ENCODE data around the gene MORC4.
A peak's percentile ranks its signal among the peaks of the same experiment; 100 is the strongest.

Gene MORC4

GRCh38 chrX:106952988-106953387 lies 47.0 kb downstream of the MORC4 start:
- no peak for DNase-seq

GRCh38 chrX:106952538-106952937 lies 47.5 kb downstream of the MORC4 start:
- no peak for DNase-seq

DNA sequence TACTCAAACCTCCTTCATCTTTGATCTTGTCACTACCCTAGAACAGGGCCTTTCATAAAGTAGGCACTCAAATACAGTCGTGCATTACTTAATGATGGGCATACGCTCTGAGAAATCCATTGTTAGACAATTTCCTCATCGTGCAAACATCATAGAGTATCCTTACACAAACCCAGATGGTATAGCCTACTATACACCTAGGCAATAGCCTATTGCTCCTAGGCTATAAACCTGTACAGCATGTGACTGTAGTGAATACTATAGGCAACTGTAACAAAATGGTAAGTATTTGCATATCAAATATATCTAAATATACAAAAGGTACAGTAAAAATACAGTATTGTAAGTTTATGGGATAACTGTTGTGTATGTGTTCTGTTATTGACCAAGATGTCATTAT lies 47.9 kb downstream of the MORC4 start:
- DNase-seq, result no peak

DNA sequence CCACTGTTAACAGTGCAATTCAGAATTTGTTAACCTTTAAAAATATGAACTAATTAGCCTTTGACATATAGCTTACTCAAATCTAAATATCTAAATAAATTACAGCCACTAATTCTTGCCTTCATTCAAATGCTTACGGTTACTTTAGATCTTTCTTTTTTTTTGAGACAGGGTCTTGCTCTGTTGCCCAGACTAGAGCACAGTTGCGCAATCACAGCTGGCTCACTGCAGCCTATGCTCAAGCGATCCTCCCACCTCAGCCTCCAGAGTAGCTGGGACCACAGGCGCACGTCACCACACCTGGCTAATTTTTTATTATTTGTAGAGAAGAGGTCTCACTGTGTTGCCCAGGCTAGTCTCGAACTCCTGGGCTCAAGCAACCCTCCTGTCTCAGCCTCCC lies 48.8 kb downstream of the MORC4 start:
- DNase-seq, result no peak

- DNase-seq, result no peak
Measured at GRCh38 chrX:106950381-106950780, 49.6 kb downstream of the MORC4 start.

GRCh38 chrX:106949366-106949765 lies 50.6 kb downstream of the MORC4 start:
- DNase-seq, result no peak

- DNase-seq, result no peak
Measured at GRCh38 chrX:106948641-106949040, 51.4 kb downstream of the MORC4 start.

- no peak for DNase-seq
Measured at GRCh38 chrX:106946464-106946863, 53.5 kb downstream of the MORC4 start.

DNA sequence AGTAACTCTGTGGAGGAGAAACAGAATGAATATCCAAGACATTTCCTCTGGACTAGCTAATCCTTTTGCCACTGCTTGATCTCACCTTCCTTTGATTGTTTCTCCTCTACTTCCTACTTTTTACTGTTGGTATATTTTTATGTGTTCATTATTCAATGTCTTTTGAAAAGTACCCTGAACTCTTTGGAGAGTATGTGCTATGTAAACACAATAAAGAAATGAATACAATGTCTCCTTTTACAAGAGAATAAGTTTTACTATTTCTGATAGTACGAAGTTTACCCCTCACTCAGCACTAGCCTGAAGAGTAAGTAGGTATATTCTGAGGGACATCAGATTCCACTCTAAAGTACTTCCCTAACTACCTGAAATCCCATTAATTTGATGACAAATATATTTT lies 59.9 kb downstream of the MORC4 start:
- no peak for DNase-seq

DNA sequence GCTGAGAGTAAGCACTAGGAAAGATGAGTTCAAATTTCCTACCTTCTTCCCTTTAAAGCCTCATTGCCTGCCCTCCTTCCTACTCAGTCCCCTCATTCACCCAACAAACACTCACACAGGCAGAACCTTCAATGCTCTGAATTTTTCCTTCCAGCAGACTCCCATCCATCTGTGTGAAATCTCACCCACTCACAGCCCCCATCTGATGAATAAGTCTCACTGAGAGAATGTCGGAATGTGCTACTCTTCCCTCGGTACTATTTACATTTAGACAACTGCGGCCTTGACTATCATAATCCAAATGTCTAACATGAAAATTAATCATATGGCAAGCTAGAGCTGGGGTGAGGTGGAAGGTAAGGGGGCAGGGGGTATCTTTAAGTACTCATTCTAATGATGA lies 60.4 kb downstream of the MORC4 start:
- peak in 6 of 56 donors; percentile 0 to 5 (median 5) for DNase-seq

DNA sequence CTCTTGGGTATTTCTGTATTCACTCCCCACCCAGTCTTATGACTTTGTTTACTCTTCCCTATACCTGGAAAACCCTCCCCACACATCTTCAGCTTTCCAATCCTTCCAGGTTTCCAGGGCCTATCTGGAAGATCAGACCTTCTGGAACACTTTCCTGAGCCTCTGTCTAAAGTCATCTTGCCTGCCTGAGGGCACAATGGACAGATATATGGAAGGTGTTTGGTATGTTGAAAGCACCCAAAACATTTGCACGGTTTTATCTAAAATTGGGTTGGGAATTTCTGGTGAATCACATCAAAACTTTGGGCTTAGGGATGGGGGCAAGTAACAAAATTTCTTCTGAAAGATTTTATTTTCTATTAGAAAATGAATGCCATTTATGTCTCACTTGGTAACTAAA lies 63.8 kb downstream of the MORC4 start:
- no peak for DNase-seq

GRCh38 chrX:106935175-106935574 lies 64.8 kb downstream of the MORC4 start:
- DNase-seq, result no peak

GRCh38 chrX:106933538-106933961 lies 66.5 kb downstream of the MORC4 start:
- no peak for DNase-seq

GRCh38 chrX:106932960-106933537 lies 67.0 kb downstream of the MORC4 start:
- no peak for DNase-seq

GRCh38 chrX:106932492-106932923 lies 67.5 kb downstream of the MORC4 start:
- DNase-seq, result no peak

DNA sequence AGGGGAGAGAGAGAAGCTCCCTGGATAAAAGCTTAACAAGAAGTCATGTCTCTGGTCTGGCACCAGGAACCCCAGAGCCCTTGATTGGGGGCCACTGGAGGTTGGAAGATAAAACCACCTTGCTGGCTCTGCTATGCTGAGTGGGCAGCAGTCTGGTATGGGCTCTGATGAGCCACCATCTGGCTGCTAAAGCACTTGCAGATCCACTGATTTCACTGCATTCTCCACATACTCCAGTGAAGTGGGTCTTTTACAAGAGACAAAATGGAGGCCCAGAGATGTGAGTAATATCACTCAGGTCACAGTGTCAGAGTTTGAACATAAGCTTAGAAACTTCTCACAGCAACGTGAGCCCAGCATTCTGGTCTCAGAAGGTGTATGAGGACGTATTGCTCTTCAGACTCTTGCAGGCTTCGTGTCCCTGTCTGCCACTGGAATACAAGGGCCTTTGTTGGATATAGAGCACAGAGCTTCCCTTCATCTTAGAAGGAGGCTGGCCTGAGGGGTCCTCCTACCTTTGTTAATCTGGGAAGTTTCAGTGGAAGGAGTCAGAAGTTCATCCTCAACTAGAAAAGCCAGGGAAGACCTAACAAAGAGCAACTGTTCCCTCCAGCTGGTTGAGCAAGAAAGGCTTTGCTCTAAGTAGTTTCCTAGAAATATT lies 68.1 kb downstream of the MORC4 start:
- DNase-seq, result no peak

- no peak for DNase-seq
Measured at GRCh38 chrX:106928227-106928626, 71.8 kb downstream of the MORC4 start.

- no peak for DNase-seq
Measured at GRCh38 chrX:106927700-106928099, 72.3 kb downstream of the MORC4 start.

- no peak for DNase-seq
Measured at GRCh38 chrX:106927023-106927422, 73.0 kb downstream of the MORC4 start.

DNA sequence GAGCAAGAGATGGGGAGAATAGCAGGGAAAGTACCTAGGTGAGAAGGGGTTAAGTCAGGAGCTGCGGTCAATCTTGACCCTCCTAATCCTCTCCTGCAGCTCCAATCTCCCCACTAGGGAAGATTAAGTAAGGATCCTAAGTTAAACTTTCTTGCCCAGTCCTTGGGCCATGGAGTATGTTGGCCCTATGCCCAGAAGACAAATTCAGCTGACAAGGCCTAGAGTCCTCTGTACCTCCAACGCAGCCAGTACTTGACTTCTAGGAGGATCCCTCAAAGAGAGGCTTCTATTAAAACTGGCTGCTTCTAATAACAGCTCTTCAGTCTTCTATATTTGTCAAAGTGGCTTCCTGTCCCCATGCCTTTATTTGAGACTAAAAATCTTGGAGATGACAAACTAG lies 78.4 kb downstream of the MORC4 start:
- DNase-seq, result no peak

DNA sequence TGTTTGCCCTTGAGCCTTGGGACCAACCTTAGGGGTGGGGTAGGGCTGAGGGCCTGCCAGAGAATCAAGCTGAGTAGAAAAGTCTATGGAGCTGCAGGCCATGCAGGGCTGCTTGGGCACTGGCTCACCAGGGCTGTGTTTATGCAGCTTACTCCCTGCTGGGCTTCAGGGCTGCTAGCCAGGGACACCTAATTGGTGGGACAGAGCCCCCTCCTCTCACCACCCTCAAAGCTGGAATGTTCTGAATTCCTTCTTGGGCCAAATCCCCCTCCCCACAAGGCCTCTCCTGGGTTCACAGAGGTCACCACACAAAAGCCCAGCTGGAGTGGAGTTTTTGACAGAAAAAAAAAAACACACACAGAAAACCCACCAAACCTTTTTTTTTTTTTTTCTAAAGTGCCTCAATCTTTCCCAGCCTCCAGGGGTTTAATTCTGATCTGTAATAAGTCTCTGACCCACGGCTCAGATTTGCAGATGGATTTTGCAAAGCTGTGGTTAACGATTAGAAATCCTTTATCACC lies 80.0 kb downstream of the MORC4 start, which contains the start of gene CLDN2:
Gene CLDN2, plus strand, starts transcription at position 471 of the 521 bp plus-strand sequence. CDS start 7,827 bp downstream, outside the sequence.
- no peak for DNase-seq

- no peak for DNase-seq
Measured at GRCh38 chrX:106917830-106918500, 82.0 kb downstream of the MORC4 start.

DNA sequence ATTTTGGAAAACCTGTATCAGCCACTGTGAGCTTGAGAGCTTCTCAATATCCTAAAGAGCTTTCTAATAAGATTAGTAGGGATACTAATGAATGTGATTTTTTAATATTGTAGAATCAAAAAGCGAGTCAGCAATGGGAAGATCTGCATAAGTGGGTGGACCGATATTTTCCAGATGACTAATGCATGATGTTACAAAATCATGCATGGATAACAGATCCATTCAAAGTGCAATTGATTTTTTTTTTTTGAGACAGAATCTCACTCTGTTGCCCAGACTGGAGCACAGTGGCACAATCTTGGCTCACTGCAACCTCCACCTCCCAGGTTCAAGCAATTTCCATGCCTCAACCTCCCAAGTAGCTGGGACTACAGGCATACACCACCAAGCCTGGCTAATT lies 87.1 kb downstream of the MORC4 start:
- DNase-seq, result no peak
